LNCAP (cell line): ENCODE results near the gene ULK1.

Source experiments
- TF ChIP-seq, protein P1 (sequence below): fragments of 450-650 bp; IDR thresholded peaks from 2 replicates; pipeline ENCODE4 v1.5.1; 2017; ENCODE audit warnings: mild to moderate bottlenecking

ULK1 gene

DNA sequence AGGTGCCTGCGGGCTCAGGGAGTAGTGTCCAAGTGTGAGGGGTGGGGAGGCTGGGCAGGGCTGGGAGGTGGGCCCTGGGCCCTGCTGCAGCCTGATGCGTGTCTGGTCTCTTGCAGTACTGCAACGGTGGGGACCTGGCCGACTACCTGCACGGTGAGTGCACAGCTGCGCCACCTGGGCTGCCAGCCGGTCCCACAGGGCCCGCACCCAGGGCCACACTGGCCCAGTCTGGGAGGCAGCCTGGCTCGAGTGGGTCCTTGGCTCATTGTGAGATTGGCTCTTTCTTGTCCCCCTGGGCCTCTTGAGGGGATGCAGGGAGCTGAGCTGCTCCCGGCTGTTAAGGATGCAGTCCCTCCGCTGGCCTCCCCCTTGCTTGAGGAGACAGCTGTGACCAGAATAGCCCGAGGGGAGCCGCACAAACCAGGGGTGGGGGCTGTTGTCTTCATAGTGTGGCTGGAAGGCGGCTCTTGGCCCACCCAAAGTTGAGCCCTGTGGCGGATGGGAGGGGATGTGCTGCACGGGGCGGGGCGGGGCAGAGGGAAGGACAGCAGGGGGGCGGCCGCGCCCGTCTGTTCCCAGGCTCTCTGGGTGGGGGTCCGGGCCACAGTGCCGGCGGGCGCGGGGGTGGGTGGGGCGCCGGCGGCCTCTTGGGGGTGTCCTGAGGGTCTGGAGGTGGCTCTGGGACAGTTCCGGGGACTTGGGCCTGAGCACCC, 13.1 kb downstream of the ULK1 start:
- TF ChIP-seq, protein P1, sequence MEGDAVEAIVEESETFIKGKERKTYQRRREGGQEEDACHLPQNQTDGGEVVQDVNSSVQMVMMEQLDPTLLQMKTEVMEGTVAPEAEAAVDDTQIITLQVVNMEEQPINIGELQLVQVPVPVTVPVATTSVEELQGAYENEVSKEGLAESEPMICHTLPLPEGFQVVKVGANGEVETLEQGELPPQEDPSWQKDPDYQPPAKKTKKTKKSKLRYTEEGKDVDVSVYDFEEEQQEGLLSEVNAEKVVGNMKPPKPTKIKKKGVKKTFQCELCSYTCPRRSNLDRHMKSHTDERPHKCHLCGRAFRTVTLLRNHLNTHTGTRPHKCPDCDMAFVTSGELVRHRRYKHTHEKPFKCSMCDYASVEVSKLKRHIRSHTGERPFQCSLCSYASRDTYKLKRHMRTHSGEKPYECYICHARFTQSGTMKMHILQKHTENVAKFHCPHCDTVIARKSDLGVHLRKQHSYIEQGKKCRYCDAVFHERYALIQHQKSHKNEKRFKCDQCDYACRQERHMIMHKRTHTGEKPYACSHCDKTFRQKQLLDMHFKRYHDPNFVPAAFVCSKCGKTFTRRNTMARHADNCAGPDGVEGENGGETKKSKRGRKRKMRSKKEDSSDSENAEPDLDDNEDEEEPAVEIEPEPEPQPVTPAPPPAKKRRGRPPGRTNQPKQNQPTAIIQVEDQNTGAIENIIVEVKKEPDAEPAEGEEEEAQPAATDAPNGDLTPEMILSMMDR, result no peak

DNA sequence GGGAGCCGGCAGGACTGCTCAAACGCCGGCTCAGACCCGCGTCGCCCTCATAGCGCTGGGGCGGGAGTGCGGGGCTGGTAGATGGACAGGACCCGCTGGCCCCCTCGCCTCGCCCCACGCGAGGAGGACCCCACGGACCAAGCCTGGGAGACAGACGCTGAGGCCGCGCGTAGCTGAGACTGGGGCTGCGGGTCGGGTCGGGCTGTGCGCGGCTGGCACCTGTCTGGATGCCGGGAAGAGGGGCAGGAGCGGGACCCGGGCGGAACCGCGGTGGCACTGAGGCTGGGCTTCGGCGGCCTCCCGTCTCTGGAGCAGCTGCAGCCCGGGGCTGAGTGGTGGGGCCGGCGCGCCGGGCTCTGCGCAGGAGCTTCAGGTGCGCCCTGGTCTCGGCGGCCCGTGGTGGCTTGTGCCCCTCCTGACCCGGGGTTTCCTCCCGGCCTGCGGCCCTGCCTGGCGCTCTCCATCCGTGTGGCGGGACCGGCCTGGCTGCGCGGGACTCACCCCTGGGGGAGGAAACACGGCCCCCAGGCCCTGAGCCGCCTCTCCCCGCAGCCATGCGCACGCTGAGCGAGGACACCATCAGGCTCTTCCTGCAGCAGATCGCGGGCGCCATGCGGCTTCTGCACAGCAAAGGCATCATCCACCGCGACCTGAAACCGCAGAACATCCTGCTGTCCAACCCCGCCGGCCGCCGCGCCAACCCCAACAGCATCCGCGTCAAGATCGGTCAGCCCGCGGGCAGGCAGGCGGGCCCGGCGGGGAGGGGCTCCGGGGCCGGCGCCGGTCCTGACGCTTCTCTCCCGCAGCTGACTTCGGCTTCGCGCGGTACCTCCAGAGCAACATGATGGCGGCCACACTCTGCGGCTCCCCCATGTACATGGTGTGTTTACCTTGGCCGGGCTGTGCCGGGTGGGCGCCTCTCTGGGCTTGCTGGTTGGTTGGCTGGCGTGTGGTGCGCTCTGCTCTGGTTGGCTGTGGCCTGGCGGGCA, 14.0 kb downstream of the ULK1 start:
- TF ChIP-seq, protein P1, result no peak

DNA sequence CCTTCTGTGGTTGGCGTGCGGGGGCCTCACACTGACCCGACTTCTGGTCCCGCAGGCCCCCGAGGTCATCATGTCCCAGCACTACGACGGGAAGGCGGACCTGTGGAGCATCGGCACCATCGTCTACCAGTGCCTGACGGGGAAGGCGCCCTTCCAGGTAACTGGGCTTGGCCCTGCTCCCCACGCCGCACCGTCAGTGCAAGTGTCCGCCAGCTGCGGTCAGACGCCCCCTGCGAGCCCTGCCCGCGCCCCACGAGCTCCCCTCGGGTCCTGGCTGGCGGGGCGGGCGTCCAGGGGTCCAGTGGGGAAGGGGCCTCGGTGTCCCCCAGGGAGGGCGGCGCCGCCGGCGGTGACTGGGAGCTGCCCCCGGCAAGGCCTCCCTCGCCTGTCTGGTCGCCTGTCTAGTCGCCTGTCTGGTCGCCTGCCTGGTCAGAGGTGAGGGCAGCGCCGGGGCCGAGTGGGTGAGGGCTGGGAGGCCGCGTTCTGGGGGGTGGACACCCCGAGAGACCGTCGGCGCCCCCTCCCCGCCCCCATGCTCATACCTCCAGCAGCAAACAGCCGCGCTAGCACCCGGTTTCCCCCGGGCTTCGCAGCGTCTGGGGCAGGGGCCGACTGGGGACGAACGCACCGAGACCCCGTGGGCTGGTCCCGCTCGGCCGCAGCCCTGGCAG, 14.8 kb downstream of the ULK1 start:
- TF ChIP-seq, protein P1, result no peak

DNA sequence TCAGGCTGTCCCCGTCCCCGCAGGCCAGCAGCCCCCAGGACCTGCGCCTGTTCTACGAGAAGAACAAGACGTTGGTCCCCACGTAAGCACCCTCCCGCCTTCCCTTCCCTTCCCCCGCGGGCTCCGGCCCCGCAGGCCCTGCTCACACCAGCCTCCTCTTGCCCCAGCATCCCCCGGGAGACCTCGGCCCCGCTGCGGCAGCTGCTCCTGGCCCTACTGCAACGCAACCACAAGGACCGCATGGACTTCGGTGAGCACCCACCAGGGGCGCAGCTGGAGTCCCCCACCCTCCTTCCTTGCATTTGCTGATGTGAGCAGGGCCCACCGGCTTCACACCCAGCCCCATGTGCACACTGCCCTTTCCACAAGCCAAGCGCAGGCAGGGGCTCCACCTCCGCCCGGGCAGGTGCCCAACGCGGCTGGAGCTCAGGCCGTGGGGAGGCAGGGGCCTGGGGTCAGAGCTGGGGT, 15.4 kb downstream of the ULK1 start:
- TF ChIP-seq, protein P1, result no peak

DNA sequence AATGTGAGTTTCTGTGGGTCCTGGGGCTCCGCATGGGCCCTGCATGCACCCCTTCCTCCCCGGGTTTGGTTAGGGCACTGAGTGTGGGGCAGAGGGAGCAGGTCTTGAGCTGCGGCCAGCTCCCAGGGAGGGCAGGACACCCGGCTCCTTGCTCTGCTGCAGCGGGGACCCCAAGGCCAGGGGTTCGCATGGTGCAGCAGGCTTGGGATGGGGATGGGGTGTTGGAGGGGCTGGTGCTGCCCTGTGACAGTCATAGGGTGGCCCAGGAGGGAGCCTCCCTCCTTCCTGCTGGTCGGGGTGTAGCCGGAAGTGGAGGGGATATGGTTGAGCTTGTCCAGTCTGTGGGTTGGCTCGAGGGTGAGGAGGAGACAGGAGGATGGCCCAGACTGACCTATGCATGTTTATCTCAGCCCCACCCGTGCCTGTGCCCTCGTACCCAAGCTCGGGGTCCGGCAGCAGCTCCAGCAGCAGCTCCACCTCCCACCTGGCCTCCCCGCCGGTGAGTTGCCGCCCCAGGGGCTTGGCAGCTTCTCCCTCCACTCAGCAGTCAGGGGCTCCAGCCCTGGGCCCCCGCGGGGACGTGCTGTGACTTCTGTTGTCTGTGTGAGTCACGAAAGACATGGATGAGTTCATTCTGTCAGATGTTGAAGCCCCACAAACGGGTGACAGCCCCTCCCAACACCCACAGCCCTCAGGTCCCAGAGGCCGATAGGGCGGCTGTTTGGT, 16.0 kb downstream of the ULK1 start:
- TF ChIP-seq, protein P1, result no peak

DNA sequence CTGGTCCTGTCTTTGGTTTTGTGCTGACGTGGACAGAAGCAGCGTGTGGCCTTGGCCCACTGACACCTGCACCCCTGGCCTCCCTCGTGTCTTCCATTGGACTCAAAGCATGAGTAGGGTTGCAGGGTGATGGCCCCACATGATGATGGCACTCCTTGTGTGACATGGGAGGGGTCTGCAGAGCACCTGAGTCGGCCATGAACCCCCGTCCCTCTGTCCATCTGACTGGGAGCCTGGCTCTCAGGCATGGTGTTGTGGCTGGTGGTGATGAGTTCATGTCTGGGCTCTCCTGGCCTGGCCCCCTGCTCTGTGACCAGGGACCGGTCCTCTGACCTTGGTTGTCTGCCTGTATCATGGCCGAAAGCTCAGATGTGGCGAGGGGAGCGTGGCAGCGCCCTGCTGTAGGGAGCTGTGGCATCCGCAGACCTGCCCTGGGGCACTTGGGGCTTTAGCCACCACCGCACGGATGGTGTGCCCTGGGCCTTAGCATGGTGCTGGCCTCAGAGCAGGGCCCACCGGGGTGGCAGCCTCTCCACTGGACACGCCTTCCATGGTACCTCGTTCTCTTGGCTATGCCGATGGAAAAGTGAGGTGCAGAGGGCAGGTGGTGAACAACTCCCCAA, 16.7 kb downstream of the ULK1 start:
- TF ChIP-seq, protein P1, result no peak
